Tibial nerve (tissue), 4 donors: ENCODE data around the gene OLFM4.

Experiments
- EP300 ChIP-seq, 2 donors: sonication (generic); formaldehyde crosslinking; IDR thresholded peaks; one replicate each; pipeline ENCODE4 v1.6.1; 2017; ENCODE audit warnings: antibody characterized with exemption in 2 of 2, mild to moderate bottlenecking in 1 of 2
- TF ChIP-seq, protein P1 (sequence below), 5 experiments: fragments of 200-600 bp in 3 of 5; fragments of 450-650 bp in 2 of 5; sonication (generic) in 3 of 5; IDR thresholded peaks; one replicate each; pipeline ENCODE4 v1.5.1; 2016 to 2019; ENCODE audit warnings: antibody characterized with exemption in 5 of 5, mild to moderate bottlenecking in 3 of 5, moderate library complexity in 2 of 5

DNA sequence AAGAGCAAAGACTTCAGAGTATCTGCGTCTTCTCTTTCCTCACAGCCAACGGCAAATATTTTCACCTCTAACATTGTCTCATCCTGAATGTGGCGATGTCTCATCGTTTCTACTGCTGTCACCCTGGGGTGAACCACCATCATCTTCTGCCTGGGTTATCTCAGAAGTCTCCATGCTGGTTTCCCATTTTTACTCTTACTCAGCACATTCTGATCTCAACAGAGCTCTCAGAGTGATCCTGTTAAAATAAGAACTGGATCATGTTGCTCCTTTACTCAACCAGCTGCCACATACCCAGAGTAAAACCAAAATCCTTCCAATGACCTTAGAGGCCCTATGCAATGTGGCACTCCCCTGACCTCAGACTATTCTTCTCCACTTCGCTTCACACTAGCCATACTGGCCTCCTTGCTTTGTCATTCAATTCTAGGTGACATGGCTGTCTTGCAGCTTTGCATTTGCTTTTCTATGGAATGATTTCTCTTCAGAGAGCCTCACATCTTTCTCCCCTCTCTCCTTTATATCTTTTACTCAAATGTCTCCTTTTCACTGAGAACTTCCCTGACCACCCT lies 7.8 kb upstream of the OLFM4 start:
- TF ChIP-seq, protein P1, sequence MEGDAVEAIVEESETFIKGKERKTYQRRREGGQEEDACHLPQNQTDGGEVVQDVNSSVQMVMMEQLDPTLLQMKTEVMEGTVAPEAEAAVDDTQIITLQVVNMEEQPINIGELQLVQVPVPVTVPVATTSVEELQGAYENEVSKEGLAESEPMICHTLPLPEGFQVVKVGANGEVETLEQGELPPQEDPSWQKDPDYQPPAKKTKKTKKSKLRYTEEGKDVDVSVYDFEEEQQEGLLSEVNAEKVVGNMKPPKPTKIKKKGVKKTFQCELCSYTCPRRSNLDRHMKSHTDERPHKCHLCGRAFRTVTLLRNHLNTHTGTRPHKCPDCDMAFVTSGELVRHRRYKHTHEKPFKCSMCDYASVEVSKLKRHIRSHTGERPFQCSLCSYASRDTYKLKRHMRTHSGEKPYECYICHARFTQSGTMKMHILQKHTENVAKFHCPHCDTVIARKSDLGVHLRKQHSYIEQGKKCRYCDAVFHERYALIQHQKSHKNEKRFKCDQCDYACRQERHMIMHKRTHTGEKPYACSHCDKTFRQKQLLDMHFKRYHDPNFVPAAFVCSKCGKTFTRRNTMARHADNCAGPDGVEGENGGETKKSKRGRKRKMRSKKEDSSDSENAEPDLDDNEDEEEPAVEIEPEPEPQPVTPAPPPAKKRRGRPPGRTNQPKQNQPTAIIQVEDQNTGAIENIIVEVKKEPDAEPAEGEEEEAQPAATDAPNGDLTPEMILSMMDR (IDR thresholded peaks at IDR 0.05): no peak
- TF ChIP-seq EP300 (IDR thresholded peaks at IDR 0.05): no peak
